ENCODE results near the gene FAM107B. TPM values are rescaled to one million over a fixed set of nuclear protein-coding genes. Genes with fewer than 3 reads are reported as not detected.
"Not testable (repeated sequence)": the region's sequence is repeated elsewhere in the genome, so short reads cannot be mapped to it uniquely, and the experiment has no call there.

The FAM107B gene
- total and polyA plus RNA-seq, 4 donors, result 38.4 to 85.4 (median 68.9) TPM

DNA sequence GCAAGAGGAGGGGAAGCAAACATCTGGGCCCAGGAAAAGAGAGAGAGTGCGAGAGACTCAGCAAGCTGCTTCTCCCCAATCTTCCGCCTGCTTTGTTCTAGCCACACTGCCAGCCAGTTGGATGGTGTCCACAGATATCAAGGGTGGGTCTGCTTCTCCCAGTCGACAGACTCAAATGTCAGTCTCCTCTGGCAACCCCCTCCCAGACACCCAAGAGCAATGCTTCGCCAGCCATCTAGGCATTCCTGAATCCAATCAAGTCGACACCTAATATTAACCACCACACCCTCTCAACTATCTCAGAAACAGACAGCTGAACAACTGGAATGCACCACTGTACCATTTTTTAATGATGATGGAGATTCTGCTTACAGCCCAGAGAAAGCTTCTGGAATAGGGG lies 57.1 kb downstream of the FAM107B start:
- Histone ChIP-seq H3K4me1 (ENCODE audit: control insufficient read depth in 5 of 5, insufficient read depth in 5 of 5, low read length in 5 of 5) (no peaks in the 10 kb centered on the region), H3K9me3 (ENCODE audit: control insufficient read depth in 4 of 4, insufficient read depth in 3 of 4, low read length in 3 of 4) (peaks cover 0 to 1% (median 0%) of the 10 kb centered on the region in 4 donors), H3K9ac (ENCODE audit: insufficient read depth in 1 of 2, low read length in 2 of 2) (no peak overlapping the region), H3K4me3 (no peak overlapping the region), H3K36me3 (ENCODE audit: control insufficient read depth in 4 of 4, insufficient read depth in 4 of 4, low read length in 4 of 4) (no peaks in the 10 kb centered on the region), H3K27me3 (ENCODE audit: control insufficient read depth in 3 of 3, insufficient read depth in 3 of 3, low read length in 2 of 3) (no peaks in the 10 kb centered on the region), H3K27ac (ENCODE audit: low read depth in 1 of 2, low read length in 1 of 2) (no peak overlapping the region)
- WGBS, 2 donors, result 83 to 84% methylated on average over 5 of the region's 5 CpGs
- ATAC-seq (ENCODE audit: insufficient read depth, low FRiP score), result no peak
- DNase-seq, result no peak
- TF ChIP-seq, protein P1, sequence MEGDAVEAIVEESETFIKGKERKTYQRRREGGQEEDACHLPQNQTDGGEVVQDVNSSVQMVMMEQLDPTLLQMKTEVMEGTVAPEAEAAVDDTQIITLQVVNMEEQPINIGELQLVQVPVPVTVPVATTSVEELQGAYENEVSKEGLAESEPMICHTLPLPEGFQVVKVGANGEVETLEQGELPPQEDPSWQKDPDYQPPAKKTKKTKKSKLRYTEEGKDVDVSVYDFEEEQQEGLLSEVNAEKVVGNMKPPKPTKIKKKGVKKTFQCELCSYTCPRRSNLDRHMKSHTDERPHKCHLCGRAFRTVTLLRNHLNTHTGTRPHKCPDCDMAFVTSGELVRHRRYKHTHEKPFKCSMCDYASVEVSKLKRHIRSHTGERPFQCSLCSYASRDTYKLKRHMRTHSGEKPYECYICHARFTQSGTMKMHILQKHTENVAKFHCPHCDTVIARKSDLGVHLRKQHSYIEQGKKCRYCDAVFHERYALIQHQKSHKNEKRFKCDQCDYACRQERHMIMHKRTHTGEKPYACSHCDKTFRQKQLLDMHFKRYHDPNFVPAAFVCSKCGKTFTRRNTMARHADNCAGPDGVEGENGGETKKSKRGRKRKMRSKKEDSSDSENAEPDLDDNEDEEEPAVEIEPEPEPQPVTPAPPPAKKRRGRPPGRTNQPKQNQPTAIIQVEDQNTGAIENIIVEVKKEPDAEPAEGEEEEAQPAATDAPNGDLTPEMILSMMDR (IDR thresholded peaks at IDR 0.05; ENCODE audit: control extremely low read depth, extremely low read depth), result no peak

GRCh38 chr10:14712991-14713424 lies 61.7 kb downstream of the FAM107B start:
- ATAC-seq (ENCODE audit: insufficient read depth, low FRiP score), result no peak
- no peaks in the 10 kb centered on the region for H3K27me3 ChIP-seq (ENCODE audit: control insufficient read depth in 3 of 3, insufficient read depth in 3 of 3, low read length in 2 of 3)

DNA sequence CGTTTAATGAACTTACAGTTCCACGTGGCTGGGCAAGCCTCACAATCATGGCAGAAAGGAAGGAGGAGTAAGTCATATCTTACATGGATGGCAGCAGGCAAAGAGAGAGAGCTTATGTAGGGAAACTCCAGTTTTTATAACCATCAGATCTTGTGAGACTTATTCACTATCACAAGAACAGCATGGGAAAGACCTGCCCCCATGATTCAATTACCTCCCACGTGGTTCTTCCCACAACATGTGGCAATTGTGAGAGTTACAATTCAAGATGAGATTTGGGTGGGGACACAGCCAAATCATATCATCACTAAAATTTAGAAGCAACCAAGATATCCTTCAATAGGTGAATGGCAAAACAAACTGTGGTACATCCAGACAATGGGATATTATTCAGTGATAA lies 65.4 kb downstream of the FAM107B start:
- H3K9ac ChIP-seq (ENCODE audit: insufficient read depth in 1 of 2, low read length in 2 of 2), result not testable (repeated sequence)

More at GRCh38 chr10:14712991-14713424, 61.7 kb downstream of the FAM107B start:
- no peak overlapping the region for H3K4me3 ChIP-seq
- H3K4me1 ChIP-seq (ENCODE audit: control insufficient read depth in 5 of 5, insufficient read depth in 5 of 5, low read length in 5 of 5), result no peaks in the 10 kb centered on the region
- DNase-seq, result no peak
- peaks cover 0 to 1% (median 0%) of the 10 kb centered on the region in 4 donors for H3K9me3 ChIP-seq (ENCODE audit: control insufficient read depth in 4 of 4, insufficient read depth in 3 of 4, low read length in 3 of 4)
- H3K9ac ChIP-seq (ENCODE audit: insufficient read depth in 1 of 2, low read length in 2 of 2), result no peak overlapping the region
- TF ChIP-seq, protein P1 (IDR thresholded peaks at IDR 0.05; ENCODE audit: control extremely low read depth, extremely low read depth), result no peak
- 87 to 91% methylated on average over 5 of the region's 5 CpGs for WGBS, 2 donors
- H3K27ac ChIP-seq (ENCODE audit: low read depth in 1 of 2, low read length in 1 of 2), result no peak overlapping the region
- no peaks in the 10 kb centered on the region for H3K36me3 ChIP-seq (ENCODE audit: control insufficient read depth in 4 of 4, insufficient read depth in 4 of 4, low read length in 4 of 4)

GRCh38 chr10:14707481-14707880 lies 67.2 kb downstream of the FAM107B start:
- no peak overlapping the region for H3K9ac ChIP-seq (ENCODE audit: insufficient read depth in 1 of 2, low read length in 2 of 2)
- TF ChIP-seq, protein P1 (IDR thresholded peaks at IDR 0.05; ENCODE audit: control extremely low read depth, extremely low read depth), result no peak
- H3K4me3 ChIP-seq, result no peak overlapping the region
- WGBS, 2 donors, result 89 to 91% methylated on average over 4 of the region's 4 CpGs
- H3K9me3 ChIP-seq (ENCODE audit: control insufficient read depth in 4 of 4, insufficient read depth in 3 of 4, low read length in 3 of 4), result no peaks in the 10 kb centered on the region
- no peak overlapping the region for H3K27ac ChIP-seq (ENCODE audit: low read depth in 1 of 2, low read length in 1 of 2)
- H3K27me3 ChIP-seq (ENCODE audit: control insufficient read depth in 3 of 3, insufficient read depth in 3 of 3, low read length in 2 of 3), result no peaks in the 10 kb centered on the region
- ATAC-seq (ENCODE audit: insufficient read depth, low FRiP score) (no peak), DNase-seq (no peak)
- no peaks in the 10 kb centered on the region for H3K4me1 ChIP-seq (ENCODE audit: control insufficient read depth in 5 of 5, insufficient read depth in 5 of 5, low read length in 5 of 5)
- no peaks in the 10 kb centered on the region for H3K36me3 ChIP-seq (ENCODE audit: control insufficient read depth in 4 of 4, insufficient read depth in 4 of 4, low read length in 4 of 4)

More for the DNA sequence above, 65.4 kb downstream of the FAM107B start:
- H3K27ac ChIP-seq (ENCODE audit: low read depth in 1 of 2, low read length in 1 of 2); H3K27me3 ChIP-seq (ENCODE audit: control insufficient read depth in 3 of 3, insufficient read depth in 3 of 3, low read length in 2 of 3); H3K4me3 ChIP-seq; DNase-seq; ATAC-seq (ENCODE audit: insufficient read depth, low FRiP score); H3K4me1 ChIP-seq (ENCODE audit: control insufficient read depth in 5 of 5, insufficient read depth in 5 of 5, low read length in 5 of 5); H3K9me3 ChIP-seq (ENCODE audit: control insufficient read depth in 4 of 4, insufficient read depth in 3 of 4, low read length in 3 of 4); H3K36me3 ChIP-seq (ENCODE audit: control insufficient read depth in 4 of 4, insufficient read depth in 4 of 4, low read length in 4 of 4): not testable (repeated sequence)
- WGBS, 2 donors, result 89 to 92% methylated on average over 3 of the region's 3 CpGs

Measured in lung (tissue), 12 donors.